Esophagus muscularis mucosa (tissue), 4 donors: ENCODE measurements around the gene MRPL14. TPM values are rescaled to one million over a fixed set of nuclear protein-coding genes. Genes with fewer than 3 reads are reported as not detected.
A peak's percentile ranks its signal among the peaks of the same experiment; 100 is the strongest.

Source experiments
- DNase-seq: peaks from one replicate; pipeline ENCODE4 v3.0.0-alpha.2; 2017; ENCODE audit errors: extremely low spot score
- H3K27ac ChIP-seq, 4 donors: fragments of 200-600 bp; sonication (generic); replicated peaks in 1 of 4; 1 replicate in 3 of 4; 2 replicates in 1 of 4; pipeline ENCODE4 v1.5.1; 2016 to 2019; ENCODE audit warnings: mild to moderate bottlenecking in 1 of 4
- H3K27me3 ChIP-seq, 4 donors: fragments of 200-600 bp; sonication (generic); one replicate each; pipeline versions ENCODE4 v1.5.1 to v1.6.0; 2016 to 2019
- H3K36me3 ChIP-seq, 4 donors: fragments of 200-600 bp; sonication (generic); one replicate each; pipeline ENCODE4 v1.5.1; 2016 to 2019
- H3K4me1 ChIP-seq, 4 donors: fragments of 200-600 bp; sonication (generic); one replicate each; pipeline ENCODE4 v1.5.1; 2016 to 2019
- H3K4me3 ChIP-seq, 4 donors: fragments of 200-600 bp; sonication (generic); 1 replicate in 2 of 4; 2 replicates in 2 of 4; pipeline ENCODE4 v1.5.1; 2016 to 2019; ENCODE audit warnings: mild to moderate bottlenecking in 4 of 4, moderate library complexity in 1 of 4
- H3K9me3 ChIP-seq, 4 donors: fragments of 200-600 bp; sonication (generic); 1 replicate in 3 of 4; 2 replicates in 1 of 4; pipeline ENCODE4 v1.5.1; 2016 to 2019
- CTCF ChIP-seq, 3 experiments: fragments of 200-600 bp in 2 of 3; fragments of 450-650 bp in 1 of 3; sonication (generic) in 2 of 3; IDR thresholded peaks; one replicate each; pipeline ENCODE4 v1.5.1; 2017 to 2019; ENCODE audit warnings: antibody characterized with exemption in 3 of 3, mild to moderate bottlenecking in 2 of 3, moderate library complexity in 1 of 3
- EP300 ChIP-seq: sonication (generic); formaldehyde crosslinking; IDR thresholded peaks from one replicate; pipeline ENCODE4 v1.6.1; 2017; ENCODE audit warnings: antibody characterized with exemption
- POLR2A ChIP-seq: fragments of 450-650 bp; IDR thresholded peaks from one replicate; pipeline ENCODE4 v1.6.1; 2017; ENCODE audit warnings: antibody characterized with exemption, moderate library complexity, mild to moderate bottlenecking, low read depth
- POLR2AphosphoS5 ChIP-seq, 2 donors: sonication (generic); formaldehyde crosslinking; IDR thresholded peaks; one replicate each; pipeline ENCODE4 v1.6.1; 2017; ENCODE audit warnings: antibody characterized with exemption in 2 of 2
- WGBS: methylation state at CpG from one replicate; pipeline ENCODE4 v1.1.5; 2018; 5-methylcytosine and 5-hydroxymethylcytosine counted together
- intact Hi-C: fragments of 100-400 bp; cut with DNase I; formaldehyde crosslinking; loops from one replicate; pipeline ENCODE4 v1.15.1; 2023
- total RNA-seq, 4 donors: library from RNA; depleted of rRNA; stranded (reverse); fragments of >200 nt; gene quantifications; one replicate each; pipeline versions ENCODE4 v1.1.0 to v1.2.1, GENCODE V29; 2016

The MRPL14 gene
- total RNA-seq, 4 donors from 2014 or later: 30.3 to 44.2 (median 41.1) TPM

GRCh38 chr6:44115866-44116265, 11.4 kb downstream of the MRPL14 start:
- TF ChIP-seq POLR2A (no peak), CTCF (IDR thresholded peaks at IDR 0.05) (no peak)
- Histone ChIP-seq H3K4me1 (peaks cover 31 to 55% (median 38%) of the 10 kb centered on the region in 4 donors), H3K4me3 (no peak overlapping the region), H3K9me3 (no peaks in the 10 kb centered on the region), H3K27me3 (no peaks in the 10 kb centered on the region), H3K27ac (peak overlapping the region in 1 of 4 donors; percentile 1), H3K36me3 (peaks cover 21 to 50% (median 40%) of the 10 kb centered on the region in 4 donors)
- 58% methylated on average over 5 of the region's 5 CpGs for WGBS
- DNase-seq: no peak
- intact Hi-C loops: no loop called here

- 63% methylated on average over 3 of the region's 3 CpGs for WGBS
- intact Hi-C loops: no loop called here
These were observed 13.8 kb downstream of the MRPL14 start for GRCh38 chr6:44113414-44113813.

GRCh38 chr6:44111434-44112417, 15.5 kb downstream of the MRPL14 start:
- Histone ChIP-seq H3K27ac (no peak overlapping the region), H3K4me3 (no peak overlapping the region), H3K9me3 (no peaks in the 10 kb centered on the region), H3K36me3 (peaks cover 26 to 84% (median 63%) of the 10 kb centered on the region in 4 donors), H3K27me3 (no peaks in the 10 kb centered on the region), H3K4me1 (peaks cover 9 to 18% (median 15%) of the 10 kb centered on the region in 4 donors)
- intact Hi-C loops: no loop called here
- TF ChIP-seq CTCF (IDR thresholded peaks at IDR 0.05) (no peak), EP300 (no peak), POLR2A (no peak), POLR2AphosphoS5 (IDR thresholded peaks at IDR 0.05) (no peak)
- WGBS: 73% methylated on average over 6 of the region's 6 CpGs
- no peak for DNase-seq

More at GRCh38 chr6:44113414-44113813, 13.8 kb downstream of the MRPL14 start:
- Histone ChIP-seq H3K4me1 (peaks cover 17 to 31% (median 22%) of the 10 kb centered on the region in 4 donors), H3K4me3 (no peak overlapping the region), H3K27ac (no peak overlapping the region), H3K36me3 (peaks cover 26 to 67% (median 56%) of the 10 kb centered on the region in 4 donors), H3K27me3 (no peaks in the 10 kb centered on the region), H3K9me3 (no peaks in the 10 kb centered on the region)
- DNase-seq: no peak
- TF ChIP-seq POLR2AphosphoS5 (IDR thresholded peaks at IDR 0.05) (no peak), EP300 (no peak), CTCF (IDR thresholded peaks at IDR 0.05) (no peak), POLR2A (no peak)

- DNase-seq: no peak
- Histone ChIP-seq H3K4me1 (peaks cover 3 to 16% (median 10%) of the 10 kb centered on the region in 4 donors), H3K27me3 (no peaks in the 10 kb centered on the region), H3K9me3 (no peaks in the 10 kb centered on the region), H3K4me3 (no peak overlapping the region), H3K27ac (no peak overlapping the region), H3K36me3 (peaks cover 26 to 85% (median 64%) of the 10 kb centered on the region in 4 donors)
- intact Hi-C loops: no loop called here
- WGBS: 98% methylated on average over 3 of the region's 3 CpGs
- TF ChIP-seq POLR2AphosphoS5 (IDR thresholded peaks at IDR 0.05) (no peak), POLR2A (no peak)
These were observed 16.3 kb downstream of the MRPL14 start for GRCh38 chr6:44110966-44111365.

GRCh38 chr6:44110005-44110676, 17.1 kb downstream of the MRPL14 start:
- H3K9me3 ChIP-seq: no peaks in the 10 kb centered on the region
- H3K27ac ChIP-seq: no peak overlapping the region
- 74% methylated on average over 6 of the region's 6 CpGs for whole genome bisulfite sequencing
- DNase-seq: no peak
- H3K4me1 ChIP-seq: peaks cover 5 to 19% (median 12%) of the 10 kb centered on the region in 4 donors
- no peaks in the 10 kb centered on the region for H3K27me3 ChIP-seq
- H3K4me3 ChIP-seq: no peak overlapping the region
- H3K36me3 ChIP-seq: peaks cover 26 to 85% (median 60%) of the 10 kb centered on the region in 4 donors
- intact Hi-C loops: no loop called here
- no peak for TF ChIP-seq POLR2A
- TF ChIP-seq EP300: no peak
- no peak for TF ChIP-seq POLR2AphosphoS5 (IDR thresholded peaks at IDR 0.05)
- TF ChIP-seq CTCF (IDR thresholded peaks at IDR 0.05): no peak
